Measurements from ENCODE around the gene CBLIF. TPM values are rescaled to one million over a fixed set of nuclear protein-coding genes. Genes with fewer than 3 reads are reported as not detected.

The CBLIF gene
- total and polyA plus RNA-seq, 2 of the 8 experiments (the other 6 are each of a cell fraction or from before 2014, with no cell fraction given): not detected

DNA sequence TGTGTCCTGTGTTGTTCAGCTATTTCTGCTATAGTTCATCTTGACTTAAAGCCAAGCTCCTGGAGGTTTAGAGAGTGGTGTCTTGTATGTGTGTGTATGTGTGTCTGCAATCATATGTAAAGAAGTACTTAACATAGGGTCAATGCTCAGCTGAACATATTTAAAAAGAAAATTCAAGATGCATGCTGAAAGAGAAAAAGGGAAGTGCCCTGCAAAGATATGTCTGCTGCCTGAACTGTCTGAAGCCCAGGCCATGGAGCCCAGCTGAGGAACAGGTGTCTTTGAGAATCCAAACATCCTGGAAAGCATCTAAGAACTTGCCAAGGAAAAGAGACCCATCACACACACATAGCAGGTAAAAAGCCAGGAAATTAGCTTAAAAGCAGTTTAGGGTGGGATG, 14.4 kb upstream of the CBLIF start:
- POLR2A ChIA-PET (ENCODE audit: partially characterized antibody): no interaction called here
- Histone ChIP-seq H4K91ac (replicated peaks; ENCODE audit: insufficient read length, low read length) (no peak overlapping the region), H3K4me1 (replicated peaks in 1 of 4; ENCODE audit: control insufficient read depth in 3 of 4, insufficient read depth in 4 of 4, low read length in 3 of 4) (peaks cover 0 to 8% (median 3%) of the 10 kb centered on the region in 4 experiments; a peak in 4 of 7 replicates), H2AFZ (ENCODE audit: low read length) (no peak overlapping the region), H4K20me1 (replicated peaks in 1 of 2; ENCODE audit: control insufficient read depth in 1 of 2, insufficient read depth in 2 of 2, low read length in 2 of 2) (no peaks in the 10 kb centered on the region), H3K4me3 (ENCODE audit: extremely low read depth in 1 of 4, insufficient read depth in 2 of 4, low read depth in 3 of 4, low read length in 4 of 4) (no peak overlapping the region), H2BK5ac (ENCODE audit: low read depth, low read length) (no peak overlapping the region), H4K5ac (ENCODE audit: insufficient read length, low read depth, low read length) (no peak overlapping the region), H3K79me1 (ENCODE audit: low read depth, low read length) (no peaks in the 10 kb centered on the region), H2AK5ac (ENCODE audit: low read depth, low read length) (no peak overlapping the region), H3K27me3 (replicated peaks in 1 of 4; ENCODE audit: control insufficient read depth in 3 of 4, extremely low read depth in 1 of 4, insufficient read depth in 3 of 4, low read length in 3 of 4) (no peaks in the 10 kb centered on the region), H3K56ac (replicated peaks; ENCODE audit: insufficient read length, low read depth, low read length) (no peak overlapping the region), H3K27ac (ENCODE audit: low read depth, low read length) (no peak overlapping the region), H3K9me3 (ENCODE audit: insufficient read depth in 2 of 2, low read depth in 1 of 2, low read length in 1 of 2) (no peaks in the 10 kb centered on the region), H2BK15ac (ENCODE audit: low read length) (no peak overlapping the region), H3K23me2 (ENCODE audit: low read depth, low read length) (no peaks in the 10 kb centered on the region), H2BK120ac (replicated peaks; ENCODE audit: low read depth, low read length) (no peak overlapping the region), H4K8ac (ENCODE audit: extremely low read depth, insufficient read depth, low read length) (no peak overlapping the region), H3K14ac (ENCODE audit: insufficient read length) (no peak overlapping the region), H3K79me2 (ENCODE audit: control insufficient read depth in 1 of 2, insufficient read depth in 2 of 2, low read length in 2 of 2) (no peaks in the 10 kb centered on the region), H3K4ac (replicated peaks; ENCODE audit: insufficient read length, low read depth, low read length) (no peak overlapping the region), H3K36me3 (ENCODE audit: control insufficient read depth in 2 of 4, insufficient read depth in 4 of 4, low read length in 3 of 4) (no peaks in the 10 kb centered on the region), H3K18ac (ENCODE audit: extremely low read depth, low read length) (no peak overlapping the region), H3K23ac (ENCODE audit: insufficient read length) (no peak overlapping the region), H2BK20ac (ENCODE audit: low read length) (no peak overlapping the region), H3K9ac (replicated peaks in 1 of 4; ENCODE audit: extremely low read depth in 1 of 4, low read depth in 3 of 4, low read length in 3 of 4) (no peak overlapping the region), H2BK12ac (ENCODE audit: low read depth, low read length) (no peak overlapping the region), H3K4me2 (ENCODE audit: insufficient read depth in 1 of 2, low read depth in 2 of 2, low read length in 2 of 2) (no peak overlapping the region)
- no peak for FAIRE-seq
- CTCF ChIA-PET (ENCODE audit: partially characterized antibody): interaction anchor here (0.6 kb wide), 1 partner anchor 405 kb away, joined by 3 read pairs; no protein-coding TSS in a partner anchor
- no peak for DNase-seq (ENCODE audit: low read depth in 1 of 2, low spot score in 2 of 2)
- TF ChIP-seq RFX5 (IDR thresholded peaks at IDR 0.05; ENCODE audit: borderline replicate concordance, low read depth, low read length) (no peak), MAX (IDR thresholded peaks at IDR 0.05) (no peak), ZNF274 (IDR thresholded peaks at IDR 0.05; ENCODE audit: borderline replicate concordance, extremely low read depth, low read length) (no peak), BACH1 (IDR thresholded peaks at IDR 0.05; ENCODE audit: low read length) (no peak)

Measured in H1 (cell line).